Ramos (cell line): ENCODE data around the gene C1orf56.

ENCODE experiments used
- in situ Hi-C: fragments of 300-500 bp; cut with MboI; formaldehyde crosslinking; loops from one replicate; pipeline ENCODE4 v1.14.3; 2022; ENCODE audit warnings: low sequenced_read_pairs; ENCODE audit not compliant: unreplicated experiment

The C1orf56 gene

DNA sequence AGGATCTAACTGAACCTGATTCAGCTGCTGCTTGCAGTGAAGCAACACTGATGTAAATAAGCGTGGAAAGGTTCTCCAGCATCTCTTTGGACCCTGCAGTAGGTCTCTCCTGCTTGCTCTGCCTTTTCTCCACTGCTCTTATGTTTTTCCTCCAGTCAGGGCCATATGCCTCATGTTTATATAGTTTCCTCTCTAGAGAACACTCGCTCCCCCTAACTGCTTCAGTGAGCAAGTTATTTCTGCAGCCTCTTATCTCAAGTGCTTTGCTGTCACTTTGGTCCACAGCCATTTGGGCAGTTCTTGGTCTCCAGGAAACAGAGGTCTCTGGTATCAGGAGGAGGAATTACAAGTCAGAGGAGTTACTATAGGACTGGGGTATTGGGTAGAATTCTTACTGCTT is 34.0 kb upstream of the C1orf56 start:
- in situ Hi-C loops: no loop called here

DNA sequence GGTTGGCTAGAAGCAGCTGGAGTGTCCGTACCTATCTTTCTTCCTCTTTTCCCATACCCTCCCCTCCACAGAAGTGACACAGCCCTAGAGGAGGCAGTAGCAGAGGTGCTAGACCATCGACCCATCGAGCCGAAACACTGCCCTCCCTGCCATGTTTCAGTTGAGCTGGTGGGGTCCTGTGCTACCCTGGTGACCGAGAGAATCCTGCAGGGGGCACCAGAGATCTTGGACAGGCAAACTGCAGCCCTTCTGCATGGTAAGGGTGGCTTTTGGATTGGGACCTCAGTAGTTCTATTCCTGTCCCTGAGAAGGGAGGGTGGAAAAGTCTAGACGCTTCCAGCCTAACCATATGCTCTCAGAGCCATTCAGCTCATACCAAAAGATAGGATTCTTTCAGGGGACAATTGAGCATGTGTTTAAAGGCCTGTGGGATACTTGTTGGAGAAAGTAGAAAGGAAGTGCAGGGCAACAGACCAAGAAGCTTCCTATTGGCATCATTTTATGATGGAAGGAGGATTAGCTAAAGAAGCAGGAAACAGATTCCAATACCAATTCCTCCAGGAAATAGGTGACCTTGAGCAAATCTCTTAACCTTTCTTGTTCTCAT is 22.9 kb upstream of the C1orf56 start:
- in situ Hi-C loops: no loop called here

DNA sequence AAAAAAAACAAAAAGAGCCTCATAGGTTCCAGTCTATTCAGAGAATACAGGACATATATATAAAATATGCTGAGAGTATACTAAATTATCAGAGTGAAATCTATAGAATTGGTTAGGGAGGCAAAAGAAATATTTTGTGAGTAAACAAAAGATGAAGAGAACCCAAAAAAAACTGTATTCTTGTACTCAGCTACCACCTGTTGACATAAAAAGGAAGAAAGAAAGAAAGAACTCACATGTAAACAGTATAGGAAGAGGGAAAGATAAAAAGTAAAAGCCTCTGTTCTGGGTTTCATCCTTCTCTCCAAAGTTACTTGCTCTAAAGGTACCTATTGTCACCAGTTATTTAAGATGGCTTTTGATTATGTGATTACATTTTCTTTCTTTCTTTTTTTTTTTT is 21.1 kb upstream of the C1orf56 start:
- in situ Hi-C loops: no loop called here

DNA sequence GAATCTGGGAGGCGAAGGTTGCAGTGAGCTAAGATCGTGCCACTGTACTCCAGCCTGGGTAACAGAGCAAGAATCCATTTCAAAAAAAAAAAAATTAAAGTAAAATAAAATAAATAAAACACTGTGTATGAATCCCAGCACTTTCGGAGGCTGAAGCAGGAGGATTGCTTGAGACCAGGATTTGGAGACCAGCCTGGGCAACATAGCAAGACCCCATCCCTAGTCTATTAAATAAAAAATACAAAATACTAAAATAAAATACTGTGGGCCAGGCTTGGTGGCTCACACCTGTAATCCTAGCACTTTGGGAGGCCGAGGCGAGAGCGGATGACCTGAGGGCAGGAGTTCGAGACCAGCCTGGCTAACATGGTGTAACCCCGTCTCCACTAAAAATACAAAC is 15.4 kb upstream of the C1orf56 start:
- in situ Hi-C loops: no loop called here

DNA sequence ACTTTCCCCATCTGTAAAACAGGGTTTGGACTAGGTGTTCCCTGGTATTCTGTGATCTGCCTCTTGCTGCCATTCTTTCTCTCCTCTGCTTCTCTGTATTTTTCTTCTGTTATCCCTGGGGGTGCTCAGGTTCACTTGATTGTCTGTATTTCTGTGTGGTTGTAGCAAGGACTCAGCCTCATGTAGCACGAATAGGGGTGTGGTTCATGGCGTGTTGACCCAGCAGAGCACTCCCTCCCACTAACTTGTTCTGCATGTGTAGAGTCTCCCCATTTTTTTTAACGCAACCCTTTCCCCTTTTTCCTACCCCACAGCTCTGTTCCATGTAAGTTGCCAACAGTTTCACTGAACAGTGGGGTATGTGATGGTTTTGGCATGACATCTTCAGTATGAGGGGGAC is 12.4 kb upstream of the C1orf56 start:
- in situ Hi-C loops: no loop called here

DNA sequence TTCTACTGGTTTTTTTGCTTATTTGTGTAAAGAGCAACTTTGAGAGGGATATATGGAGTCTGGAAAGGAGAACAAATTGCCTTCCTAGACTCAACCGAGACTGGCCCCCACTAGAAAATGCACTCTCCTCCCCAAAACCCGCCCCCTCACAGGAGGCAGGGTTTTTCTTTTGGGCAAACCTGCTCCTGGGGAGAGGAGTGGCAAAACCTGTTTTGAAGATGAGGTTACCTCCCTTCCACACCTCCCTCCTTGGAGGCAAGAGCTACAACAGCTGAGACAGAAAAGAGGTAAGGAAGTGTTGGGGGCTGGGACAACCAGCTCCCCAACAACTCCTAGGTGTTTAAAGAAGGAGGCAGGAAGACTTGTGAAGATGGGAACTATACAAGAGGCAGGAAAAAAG is 11.2 kb upstream of the C1orf56 start, which contains the start of gene BNIPL:
BNIPL (plus strand) TSS at position 231 of the 400 bp plus-strand sequence; CDS start at position 371, 140 bp downstream.
- in situ Hi-C loops: no loop called here

DNA sequence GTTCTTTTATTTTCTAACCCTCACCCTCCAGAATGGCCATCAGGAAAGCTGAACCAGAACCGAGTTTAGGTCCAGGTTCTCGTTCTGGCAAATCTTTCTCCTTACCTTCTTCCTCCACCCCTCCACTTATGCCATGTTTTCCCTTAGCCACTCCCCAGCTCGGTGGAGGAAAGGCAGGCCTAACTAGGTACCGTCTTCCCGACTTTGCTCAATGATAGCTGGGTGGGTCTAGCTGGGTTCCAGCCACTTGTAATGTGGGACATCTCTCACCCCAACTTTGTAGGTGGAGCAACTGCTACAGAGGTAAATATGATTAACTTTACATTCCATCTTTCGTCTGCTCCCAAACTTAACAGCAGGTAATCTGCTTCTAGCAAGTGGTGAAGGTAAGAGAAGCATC is 10.5 kb upstream of the C1orf56 start:
- in situ Hi-C loops: no loop called here

DNA sequence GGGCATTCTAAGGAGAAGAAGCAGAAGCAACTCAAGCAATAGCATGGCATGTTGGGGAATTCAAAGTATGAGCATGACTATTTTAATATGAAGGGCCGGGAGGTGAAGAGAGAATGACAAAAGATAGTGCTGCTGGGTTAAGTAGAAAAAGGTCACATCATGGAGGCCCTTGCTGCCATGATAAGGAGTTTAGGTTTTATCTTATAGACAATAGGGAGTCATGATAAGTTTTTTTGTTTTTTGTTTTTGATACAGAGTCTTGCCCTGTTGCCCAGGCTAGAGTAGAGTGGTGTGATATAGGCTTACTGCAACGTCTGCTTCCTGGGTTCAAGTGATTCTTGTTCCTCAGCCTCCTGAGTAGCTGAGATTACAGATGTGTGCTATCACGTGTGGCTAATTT is 8.0 kb upstream of the C1orf56 start:
- in situ Hi-C loops: no loop called here

DNA sequence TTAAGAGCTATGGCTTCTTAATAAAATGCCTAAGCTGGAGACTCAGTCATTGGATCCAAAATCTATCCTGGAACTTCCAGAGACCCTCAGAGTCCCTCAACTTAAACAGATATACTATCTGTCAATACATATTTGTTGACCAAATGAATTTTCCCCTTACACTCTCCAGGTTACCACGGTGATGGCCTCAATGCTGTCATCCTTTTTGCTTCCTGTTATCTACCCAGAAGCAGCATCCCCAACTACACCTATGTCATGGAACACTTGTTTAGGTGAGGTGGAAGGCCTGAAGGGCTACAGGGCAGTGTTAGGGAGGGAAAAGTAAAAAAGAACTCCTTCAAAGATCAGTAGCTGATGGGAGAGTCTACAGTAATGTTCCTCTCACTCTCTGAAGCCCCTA is 4.4 kb upstream of the C1orf56 start:
- in situ Hi-C loops: no loop called here

DNA sequence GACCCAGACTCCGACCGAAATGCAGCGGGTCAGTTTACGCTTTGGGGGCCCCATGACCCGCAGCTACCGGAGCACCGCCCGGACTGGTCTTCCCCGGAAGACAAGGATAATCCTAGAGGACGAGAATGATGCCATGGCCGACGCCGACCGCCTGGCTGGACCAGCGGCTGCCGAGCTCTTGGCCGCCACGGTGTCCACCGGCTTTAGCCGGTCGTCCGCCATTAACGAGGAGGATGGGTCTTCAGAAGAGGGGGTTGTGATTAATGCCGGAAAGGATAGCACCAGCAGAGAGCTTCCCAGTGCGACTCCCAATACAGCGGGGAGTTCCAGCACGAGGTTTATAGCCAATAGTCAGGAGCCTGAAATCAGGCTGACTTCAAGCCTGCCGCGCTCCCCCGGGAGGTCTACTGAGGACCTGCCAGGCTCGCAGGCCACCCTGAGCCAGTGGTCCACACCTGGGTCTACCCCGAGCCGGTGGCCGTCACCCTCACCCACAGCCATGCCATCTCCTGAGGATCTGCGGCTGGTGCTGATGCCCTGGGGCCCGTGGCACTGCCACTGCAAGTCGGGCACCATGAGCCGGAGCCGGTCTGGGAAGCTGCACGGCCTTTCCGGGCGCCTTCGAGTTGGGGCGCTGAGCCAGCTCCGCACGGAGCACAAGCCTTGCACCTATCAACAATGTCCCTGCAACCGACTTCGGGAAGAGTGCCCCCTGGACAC is 534 bp downstream of the C1orf56 start:
- in situ Hi-C loops: no loop called here

DNA sequence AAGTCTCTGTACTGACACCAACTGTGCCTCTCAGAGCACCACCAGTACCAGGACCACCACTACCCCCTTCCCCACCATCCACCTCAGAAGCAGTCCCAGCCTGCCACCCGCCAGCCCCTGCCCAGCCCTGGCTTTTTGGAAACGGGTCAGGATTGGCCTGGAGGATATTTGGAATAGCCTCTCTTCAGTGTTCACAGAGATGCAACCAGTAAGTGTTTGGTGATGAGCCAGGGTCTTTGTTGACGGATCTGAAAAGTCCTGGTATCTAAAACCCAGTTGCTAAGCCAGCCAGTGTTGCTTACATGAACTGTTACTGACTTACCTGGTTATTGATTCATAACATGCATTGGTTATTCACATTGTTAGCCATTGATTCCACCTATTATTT is 1.1 kb downstream of the C1orf56 start:
- in situ Hi-C loops: no loop called here

DNA sequence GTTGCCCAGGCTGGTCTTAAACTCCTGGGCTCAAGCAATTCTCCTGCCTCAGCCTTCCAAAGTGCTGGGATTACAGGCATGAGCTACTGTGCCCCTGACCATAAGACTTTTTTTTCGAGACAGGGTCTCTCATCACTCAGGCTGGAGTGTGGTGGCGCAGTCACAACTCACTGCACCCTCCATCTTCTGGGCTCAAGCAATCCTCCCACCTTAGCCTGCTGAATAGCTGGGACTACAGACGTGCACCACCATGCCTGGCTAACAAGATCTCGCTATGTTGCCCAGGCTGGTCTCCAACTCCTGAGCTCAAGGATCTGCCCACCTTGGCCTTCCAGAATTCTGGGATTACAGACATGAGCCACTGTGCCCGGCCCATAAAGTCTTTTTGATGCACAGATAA is 1.9 kb downstream of the C1orf56 start:
- in situ Hi-C loops: no loop called here

DNA sequence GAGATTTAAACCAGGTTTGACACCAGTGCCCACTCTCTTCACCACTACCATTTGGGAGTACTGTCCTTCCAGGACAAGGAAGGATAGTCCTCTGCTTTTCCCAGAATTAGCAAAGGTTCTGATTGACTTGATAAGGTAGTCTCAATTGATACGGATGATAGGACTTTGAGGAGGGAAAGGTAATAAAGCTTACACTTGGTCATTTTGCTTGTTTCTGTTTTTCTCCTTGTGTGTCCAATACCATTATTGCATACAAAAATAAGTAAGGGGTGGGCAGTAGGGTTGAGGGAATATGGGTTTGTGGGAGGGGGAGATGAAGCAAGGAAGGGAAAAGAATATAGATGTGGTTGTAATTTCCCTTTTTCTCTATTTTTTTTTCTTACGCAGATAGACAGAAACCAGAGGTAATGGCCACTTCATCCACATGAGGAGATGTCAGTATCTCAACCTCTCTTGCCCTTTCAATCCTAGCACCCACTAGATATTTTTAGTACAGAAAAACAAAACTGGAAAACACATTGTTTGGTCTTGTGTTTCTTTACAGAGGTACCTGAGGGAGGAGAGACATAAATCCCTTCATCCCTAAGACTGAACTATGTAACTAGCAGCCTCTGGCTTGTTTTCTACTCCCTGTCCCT is 2.6 kb downstream of the C1orf56 start:
- in situ Hi-C loops: no loop called here

DNA sequence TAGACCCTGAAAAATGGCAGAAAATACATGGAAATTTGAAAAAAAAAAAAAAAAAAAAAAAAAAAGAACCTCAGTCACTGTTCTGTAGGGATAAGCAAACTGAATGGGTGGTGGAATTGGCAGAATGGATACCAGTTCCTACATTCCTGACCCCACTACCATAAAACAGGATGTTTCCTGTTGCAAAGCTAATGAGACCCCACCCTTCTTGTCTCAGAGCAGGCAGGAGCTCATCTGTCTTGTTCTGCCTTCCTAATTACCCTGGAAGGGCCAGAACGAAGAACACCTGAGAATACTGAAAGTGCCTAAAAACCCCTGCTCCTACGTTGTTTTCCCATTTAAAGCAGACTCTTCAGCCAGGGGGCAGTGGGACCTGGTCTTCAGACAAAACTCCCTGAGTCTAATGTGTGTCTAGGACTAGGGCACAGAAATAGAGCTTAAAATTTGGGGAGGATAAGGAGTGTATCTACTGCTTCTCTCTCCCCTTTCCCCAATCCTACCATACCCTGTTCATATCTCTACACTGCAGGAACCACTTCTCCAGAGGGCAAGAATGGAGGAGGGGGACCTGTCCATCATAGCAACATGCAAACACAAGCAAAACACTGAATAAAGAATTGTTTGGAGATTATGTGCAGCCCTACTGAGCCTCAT is 3.9 kb downstream of the C1orf56 start:
- in situ Hi-C loops: no loop called here

DNA sequence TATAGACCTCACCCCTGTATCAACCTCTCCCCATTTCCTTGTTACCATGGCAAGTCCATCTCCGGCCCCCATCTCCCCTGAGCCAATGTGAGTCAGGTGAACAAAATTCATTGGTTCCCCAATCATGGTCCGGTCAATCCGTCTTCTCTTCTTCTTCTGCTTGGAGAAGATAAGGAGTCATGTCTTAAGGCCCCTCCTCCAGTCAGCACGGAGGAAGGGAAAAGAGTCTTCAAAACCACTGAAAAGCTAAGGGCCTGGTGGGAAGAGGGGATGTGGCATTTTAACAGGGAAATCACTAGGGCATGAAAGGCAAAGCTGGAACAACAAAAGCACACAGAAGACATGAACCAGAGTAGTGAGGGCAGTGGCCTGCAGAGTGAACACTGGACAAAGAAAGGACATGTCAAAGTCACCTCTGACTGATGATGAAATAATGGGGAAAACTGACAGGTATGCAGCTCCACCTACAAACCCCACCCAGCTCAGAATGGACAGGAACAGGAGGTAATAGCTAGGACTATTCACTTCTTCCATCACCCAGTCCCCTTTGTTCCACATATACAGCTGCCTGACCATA is 7.5 kb downstream of the C1orf56 start:
- in situ Hi-C loops: no loop called here

DNA sequence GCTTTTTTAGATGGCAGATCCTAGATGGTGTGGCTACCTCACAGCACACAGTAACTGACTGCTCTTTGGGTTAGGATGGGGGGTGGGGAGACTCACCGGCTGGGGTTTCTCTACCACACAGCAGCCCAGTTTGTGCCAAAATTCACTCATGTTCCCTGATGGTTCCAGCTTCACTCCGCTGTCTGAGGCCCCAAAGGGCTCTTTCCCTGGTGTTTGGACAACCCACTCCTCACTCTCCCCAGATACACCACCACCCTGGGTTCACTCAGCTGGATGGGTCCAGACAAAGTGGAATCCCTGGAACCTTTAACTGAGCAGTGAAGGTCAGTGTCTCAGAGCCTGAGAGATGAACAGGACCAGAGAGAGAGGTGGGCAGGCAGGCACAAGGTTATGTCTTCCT is 8.0 kb downstream of the C1orf56 start:
- in situ Hi-C loops: no loop called here

DNA sequence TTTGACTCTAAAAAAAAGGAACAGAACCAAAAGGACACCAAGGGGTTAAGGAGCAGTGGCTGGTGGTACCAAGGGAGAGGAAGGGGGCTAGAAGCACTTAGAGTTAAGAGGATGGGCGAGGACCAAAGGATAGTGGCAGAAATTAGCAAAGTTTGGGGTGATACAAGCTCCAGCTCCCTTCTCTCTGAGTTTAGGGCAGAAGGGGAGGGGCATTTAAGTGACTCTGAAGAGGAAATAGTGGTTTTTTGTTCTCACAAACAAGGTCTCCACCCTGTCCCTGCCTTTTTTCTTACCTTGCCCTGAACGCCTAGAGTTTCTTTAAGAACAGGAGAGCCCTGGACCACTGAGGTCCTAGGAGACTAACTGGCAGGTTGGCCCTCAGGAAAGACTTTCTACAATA is 8.6 kb downstream of the C1orf56 start:
- in situ Hi-C loops: no loop called here

DNA sequence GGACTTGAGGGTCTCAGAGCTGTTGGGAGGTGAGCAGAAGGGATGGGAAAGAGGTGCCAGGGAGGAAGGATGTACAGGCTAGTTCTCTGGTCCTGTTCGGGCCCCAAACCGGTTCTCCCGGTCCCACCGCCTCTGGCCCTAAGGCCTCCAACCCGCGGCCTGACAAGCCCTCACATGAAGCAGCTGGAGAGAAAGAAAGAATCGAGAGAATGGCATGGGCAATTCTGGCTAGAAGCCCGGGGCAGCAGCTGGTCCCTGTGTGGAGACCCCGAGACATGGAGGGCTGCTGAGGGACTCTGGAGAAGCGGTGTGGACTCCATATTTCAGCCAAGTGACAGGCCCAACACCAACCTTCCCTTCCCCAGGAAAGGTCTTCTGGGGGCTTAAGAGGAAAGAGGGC is 11.1 kb downstream of the C1orf56 start:
- in situ Hi-C loops: no loop called here

DNA sequence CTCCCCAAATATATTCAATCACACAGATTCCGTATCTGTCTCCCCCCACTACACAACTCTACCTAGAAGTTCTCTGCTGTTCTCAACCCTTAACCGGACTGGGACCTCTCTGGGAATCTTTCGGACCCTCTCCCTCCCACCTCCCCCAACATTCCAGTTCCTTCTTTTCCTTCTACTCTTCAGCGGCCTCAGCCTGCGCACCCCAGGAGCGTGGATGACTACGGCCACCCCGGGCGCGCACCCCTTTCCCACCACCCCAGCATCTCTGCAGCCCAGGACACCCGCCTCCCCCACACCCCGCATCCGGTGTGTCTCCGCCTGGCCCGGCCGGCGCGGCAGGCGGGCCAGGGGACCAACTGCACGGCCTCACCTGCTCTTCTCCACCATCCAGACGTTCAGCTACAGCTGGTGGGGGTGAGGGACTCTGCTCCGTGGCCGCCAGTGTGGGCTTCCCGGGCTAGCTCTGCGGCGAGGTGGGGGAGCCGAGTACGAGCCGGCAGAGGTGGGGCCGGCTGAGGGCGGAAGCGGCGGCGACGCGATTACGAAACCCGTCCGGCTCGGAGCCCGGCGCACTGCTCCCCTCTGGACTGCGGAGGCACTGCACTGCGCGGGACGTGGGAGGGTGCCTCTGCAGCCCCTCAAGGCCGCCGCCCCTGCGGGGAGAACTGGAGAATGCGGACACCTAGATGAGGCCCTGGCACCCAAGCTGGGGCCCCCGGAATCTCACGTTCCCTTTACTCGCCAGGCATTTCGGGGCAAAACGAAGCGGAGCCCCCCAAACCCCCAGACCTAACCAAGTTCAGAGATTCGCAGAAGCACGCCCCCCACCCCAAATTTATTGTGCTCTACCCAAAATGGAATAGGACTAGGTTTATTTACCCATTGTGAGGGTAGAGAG is 11.8 kb downstream of the C1orf56 start, which contains the start of gene CDC42SE1:
CDC42SE1 (minus strand) TSS at position 514 of the 898 bp plus-strand sequence. CDS start 3,892 bp downstream, outside the sequence.
- in situ Hi-C loops: no loop called here
